HG03095 (cell line): ENCODE data around the gene KRTAP4-4.

ENCODE experiments used
- ATAC-seq: cut with Tn5 transposase; IDR thresholded peaks from one replicate; pipeline ENCODE4 v1.9.1; 2021; ENCODE audit warnings: moderate library complexity; ENCODE audit not compliant: unreplicated experiment

The KRTAP4-4 gene

DNA sequence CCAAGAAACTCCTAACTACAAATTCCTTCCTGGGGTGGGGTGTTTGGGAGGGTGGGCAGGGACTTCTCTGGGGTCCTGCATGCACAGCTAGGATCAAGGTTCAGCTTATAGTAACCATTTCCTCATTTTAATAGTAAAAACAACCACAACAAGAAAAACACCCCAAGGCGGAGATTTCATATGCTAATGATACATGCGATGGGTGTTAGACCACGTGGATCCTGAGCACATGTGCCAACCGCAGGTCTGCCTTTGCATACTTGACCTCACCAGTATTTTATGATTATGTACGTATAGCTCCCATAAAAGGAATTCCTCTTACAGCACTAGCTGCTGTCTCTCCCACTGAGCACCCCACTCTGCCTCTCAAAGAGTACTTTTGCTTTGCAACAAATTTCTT lies 44.3 kb downstream of the KRTAP4-4 start:
- no peak for ATAC-seq

DNA sequence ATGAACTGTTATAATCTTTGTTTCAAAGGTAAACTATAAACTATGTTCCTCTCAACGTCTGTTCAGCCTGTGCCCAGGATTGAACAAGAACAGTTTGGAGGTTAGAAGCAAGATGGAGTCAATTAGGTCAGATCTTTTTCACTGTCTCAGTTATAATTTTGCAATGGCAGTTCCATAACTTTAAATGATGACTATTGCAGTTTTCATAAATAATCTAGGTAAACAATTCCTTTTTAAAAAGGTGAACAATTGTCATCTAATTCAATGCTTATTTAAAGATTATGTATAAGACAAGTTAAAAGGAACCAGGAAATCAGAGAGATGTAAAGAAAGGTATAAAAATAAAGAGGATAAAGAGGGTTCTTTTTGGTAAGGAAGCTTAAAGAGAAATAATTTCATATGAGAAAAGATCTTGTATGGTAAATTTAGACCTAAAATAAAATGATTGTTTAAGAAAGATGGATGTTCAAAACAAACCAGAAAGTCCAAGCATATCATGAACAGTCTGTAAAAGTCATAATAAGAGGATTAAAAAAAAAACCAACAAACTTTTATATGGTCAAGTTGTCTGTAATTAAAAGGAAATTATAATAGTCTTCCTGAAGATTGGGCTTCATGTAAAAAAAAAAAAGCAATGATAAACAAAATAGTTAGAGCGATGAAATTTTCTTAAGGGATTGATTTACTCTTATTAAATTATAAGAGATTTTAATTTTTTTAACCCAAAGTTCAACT lies 49.2 kb downstream of the KRTAP4-4 start:
- no peak for ATAC-seq
